ENCODE data around the gene HSPB2.

DNA sequence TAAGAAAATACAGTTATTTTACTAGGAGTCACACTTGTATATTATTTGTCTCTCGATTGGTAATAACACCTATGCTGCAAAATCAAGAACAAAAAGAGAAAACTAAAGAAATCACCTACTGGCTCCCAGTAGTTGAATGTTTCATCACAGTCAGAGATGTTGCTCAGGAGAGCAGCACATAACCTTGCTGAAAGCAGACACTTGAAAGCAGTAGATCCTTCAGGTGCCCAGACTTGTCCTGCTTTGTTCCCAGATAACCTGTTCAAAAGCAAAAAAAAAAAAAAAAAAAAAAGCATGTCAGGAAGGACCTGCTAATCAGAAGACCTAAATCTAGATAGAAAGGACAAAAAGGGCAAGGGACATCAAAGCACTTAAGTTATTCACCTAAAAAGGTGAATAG is 42.4 kb upstream of the HSPB2 start:
- TF ChIP-seq HDAC6 (IDR thresholded peaks at IDR 0.05; ENCODE audit: unreplicated experiment) (no peak), SUZ12 (IDR thresholded peaks at IDR 0.05; ENCODE audit: unreplicated experiment) (no peak), BHLHE40 (IDR thresholded peaks at IDR 0.05; ENCODE audit: borderline replicate concordance in 1 of 2, low read depth in 2 of 2, low read length in 1 of 2) (no peak), POLR2A (IDR thresholded peaks at IDR 0.05; ENCODE audit: low read depth, low read length) (no peak), MTA3 (IDR thresholded peaks at IDR 0.05; ENCODE audit: borderline replicate concordance, low read length) (no peak), CBFB (IDR thresholded peaks at IDR 0.05; ENCODE audit: low read depth) (no peak), RBBP5 (conservative IDR thresholded peaks at IDR 0.05) (no peak), MTA2 (IDR thresholded peaks at IDR 0.05; ENCODE audit: low read depth) (no peak), ESRRA (IDR thresholded peaks at IDR 0.05; ENCODE audit: low read length) (no peak), CHD4 (IDR thresholded peaks at IDR 0.05) (no peak), NFYA (IDR thresholded peaks at IDR 0.05; ENCODE audit: borderline replicate concordance, low read depth, low read length) (no peak), TCF3 (IDR thresholded peaks at IDR 0.05; ENCODE audit: borderline replicate concordance, insufficient read depth, low read depth, low read length) (no peak), POLR2AphosphoS5 (IDR thresholded peaks at IDR 0.05; ENCODE audit: low read length) (no peak)
- TF ChIP-seq, protein P1, sequence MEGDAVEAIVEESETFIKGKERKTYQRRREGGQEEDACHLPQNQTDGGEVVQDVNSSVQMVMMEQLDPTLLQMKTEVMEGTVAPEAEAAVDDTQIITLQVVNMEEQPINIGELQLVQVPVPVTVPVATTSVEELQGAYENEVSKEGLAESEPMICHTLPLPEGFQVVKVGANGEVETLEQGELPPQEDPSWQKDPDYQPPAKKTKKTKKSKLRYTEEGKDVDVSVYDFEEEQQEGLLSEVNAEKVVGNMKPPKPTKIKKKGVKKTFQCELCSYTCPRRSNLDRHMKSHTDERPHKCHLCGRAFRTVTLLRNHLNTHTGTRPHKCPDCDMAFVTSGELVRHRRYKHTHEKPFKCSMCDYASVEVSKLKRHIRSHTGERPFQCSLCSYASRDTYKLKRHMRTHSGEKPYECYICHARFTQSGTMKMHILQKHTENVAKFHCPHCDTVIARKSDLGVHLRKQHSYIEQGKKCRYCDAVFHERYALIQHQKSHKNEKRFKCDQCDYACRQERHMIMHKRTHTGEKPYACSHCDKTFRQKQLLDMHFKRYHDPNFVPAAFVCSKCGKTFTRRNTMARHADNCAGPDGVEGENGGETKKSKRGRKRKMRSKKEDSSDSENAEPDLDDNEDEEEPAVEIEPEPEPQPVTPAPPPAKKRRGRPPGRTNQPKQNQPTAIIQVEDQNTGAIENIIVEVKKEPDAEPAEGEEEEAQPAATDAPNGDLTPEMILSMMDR (IDR thresholded peaks at IDR 0.05 in 2 of 3, conservative IDR thresholded peaks at IDR 0.05 in 1 of 3; ENCODE audit: control insufficient read depth in 2 of 3, extremely low read depth in 1 of 3, insufficient read depth in 1 of 3, low read depth in 3 of 3, low read length in 3 of 3): no peak
